ENCODE measurements around the gene OR2Y1.
"Not testable (repeated sequence)": the region's sequence is repeated elsewhere in the genome, so short reads cannot be mapped to it uniquely, and the experiment has no call there.

The OR2Y1 gene, protein sequence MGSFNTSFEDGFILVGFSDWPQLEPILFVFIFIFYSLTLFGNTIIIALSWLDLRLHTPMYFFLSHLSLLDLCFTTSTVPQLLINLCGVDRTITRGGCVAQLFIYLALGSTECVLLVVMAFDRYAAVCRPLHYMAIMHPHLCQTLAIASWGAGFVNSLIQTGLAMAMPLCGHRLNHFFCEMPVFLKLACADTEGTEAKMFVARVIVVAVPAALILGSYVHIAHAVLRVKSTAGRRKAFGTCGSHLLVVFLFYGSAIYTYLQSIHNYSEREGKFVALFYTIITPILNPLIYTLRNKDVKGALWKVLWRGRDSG

DNA sequence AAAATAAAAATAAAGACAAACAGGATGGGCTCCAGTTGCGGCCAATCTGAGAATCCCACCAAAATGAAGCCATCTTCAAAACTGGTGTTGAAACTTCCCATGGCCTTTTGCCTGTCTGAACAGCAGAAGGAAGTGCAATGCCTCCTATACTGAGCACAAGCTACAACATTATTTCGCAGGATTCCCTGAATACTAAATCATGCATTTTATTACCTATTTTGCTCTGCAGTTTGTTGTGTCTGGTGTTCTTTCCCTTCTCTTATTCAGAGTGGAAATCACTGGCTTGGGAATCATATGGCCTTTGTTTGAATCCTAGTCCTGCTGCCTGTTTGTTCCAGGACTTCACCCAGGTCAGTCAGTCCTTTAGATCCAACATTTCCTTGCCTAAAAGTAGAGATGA is at the start of gene OR2Y1:
Gene OR2Y1, minus strand, starts transcription at position 101 of the 400 bp plus-strand sequence. Its CDS starts 0 bp downstream, at position 101.
- no peak for DNase-seq

DNA sequence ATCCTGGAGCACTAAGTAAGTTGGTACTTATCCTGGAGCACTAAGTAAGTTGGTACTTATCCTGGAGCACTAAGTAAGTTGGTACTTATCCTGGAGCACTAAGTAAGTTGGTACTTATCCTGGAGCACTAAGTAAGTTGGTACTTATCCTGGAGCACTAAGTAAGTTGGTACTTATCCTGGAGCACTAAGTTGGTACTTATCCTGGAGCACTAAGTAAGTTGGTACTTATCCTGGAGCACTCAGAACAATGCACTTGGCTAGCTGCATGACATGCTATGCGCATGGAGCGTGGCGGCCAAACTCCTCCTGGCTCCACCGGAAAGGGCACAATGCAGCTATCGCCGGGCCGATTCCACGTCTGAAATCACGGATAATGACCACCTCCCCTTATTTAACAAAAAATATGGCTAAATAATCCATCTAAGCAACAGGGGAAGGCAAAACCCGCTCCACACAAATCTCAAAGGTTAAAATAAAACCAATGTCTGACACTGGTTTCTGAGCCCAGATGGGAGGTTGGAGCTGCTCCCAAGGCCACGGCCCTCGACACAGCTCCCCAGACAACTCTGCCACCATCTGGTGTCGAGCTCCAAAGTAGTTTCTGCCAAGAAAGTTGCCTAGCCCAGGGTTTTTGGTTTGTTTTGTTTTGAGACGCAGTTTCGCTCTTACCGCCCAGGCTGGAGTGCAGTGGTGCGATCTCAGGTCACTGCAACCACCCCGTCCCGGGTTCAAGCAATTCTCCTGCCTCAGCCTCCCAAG is 49.0 kb upstream of the OR2Y1 start:
- DNase-seq = not testable (repeated sequence)

GRCh38 chr5:180787711-180788431 is 48.0 kb upstream of the OR2Y1 start:
- DNase-seq = no peak

- DNase-seq = no peak
These were observed 46.9 kb upstream of the OR2Y1 start for GRCh38 chr5:180786531-180787398.

- DNase-seq = no peak
These were observed 46.0 kb upstream of the OR2Y1 start for GRCh38 chr5:180785794-180786221.

GRCh38 chr5:180785121-180785781 is 45.4 kb upstream of the OR2Y1 start:
- DNase-seq = no peak

DNA sequence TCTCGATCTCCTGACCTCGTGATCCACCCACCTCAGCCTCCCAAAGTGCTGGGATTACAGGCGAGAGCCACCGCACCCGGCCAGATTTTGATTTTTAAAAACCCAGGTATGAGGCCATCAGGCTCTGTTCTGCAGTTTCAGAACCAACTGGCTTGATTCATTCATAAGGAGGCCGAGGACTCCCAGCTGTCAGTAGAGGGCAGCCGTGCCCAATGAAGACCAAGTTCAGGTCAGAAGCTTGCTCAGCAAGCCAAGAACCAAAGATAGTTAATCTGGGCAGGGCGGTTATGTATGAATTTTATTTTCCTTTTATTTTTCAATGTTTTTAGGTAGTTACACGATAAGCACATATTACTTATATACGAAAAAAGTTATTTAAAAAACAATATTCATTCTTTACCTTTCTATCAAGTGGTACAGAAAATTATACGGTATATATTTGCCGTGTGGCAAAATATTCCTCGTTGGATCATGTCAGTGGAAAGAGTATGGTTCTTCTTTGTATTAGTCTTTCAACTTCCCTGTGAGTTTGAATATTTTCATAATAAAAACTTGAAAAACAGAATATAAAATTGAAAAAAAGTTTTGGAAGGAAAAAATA is 44.7 kb upstream of the OR2Y1 start:
- DNase-seq = peak; percentile 3 to 27

GRCh38 chr5:180783340-180784052 is 43.6 kb upstream of the OR2Y1 start:
- no peak for DNase-seq

GRCh38 chr5:180782748-180783147 is 42.9 kb upstream of the OR2Y1 start:
- no peak for DNase-seq

DNA sequence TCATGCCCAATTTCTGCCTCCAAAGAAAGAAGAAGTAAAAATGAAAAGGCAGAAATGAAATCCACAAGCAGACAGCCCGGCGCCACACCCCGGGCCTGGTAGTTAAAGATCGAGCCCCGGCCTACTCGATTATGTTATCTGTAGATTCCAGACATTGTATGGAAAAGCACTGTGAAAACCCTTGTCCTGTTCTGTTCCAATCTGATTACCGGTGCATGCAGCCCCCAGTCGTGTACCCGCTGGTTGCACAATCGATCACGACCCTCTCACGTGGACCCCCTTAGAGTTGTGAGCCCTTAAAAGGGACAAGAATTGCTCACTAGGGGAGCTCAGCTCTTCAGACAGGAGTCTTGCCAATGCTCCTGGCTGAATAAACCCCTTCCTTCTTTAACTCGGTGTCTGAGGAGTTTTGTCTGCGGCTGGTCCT is 42.1 kb upstream of the OR2Y1 start:
- DNase-seq = not testable (repeated sequence)

DNA sequence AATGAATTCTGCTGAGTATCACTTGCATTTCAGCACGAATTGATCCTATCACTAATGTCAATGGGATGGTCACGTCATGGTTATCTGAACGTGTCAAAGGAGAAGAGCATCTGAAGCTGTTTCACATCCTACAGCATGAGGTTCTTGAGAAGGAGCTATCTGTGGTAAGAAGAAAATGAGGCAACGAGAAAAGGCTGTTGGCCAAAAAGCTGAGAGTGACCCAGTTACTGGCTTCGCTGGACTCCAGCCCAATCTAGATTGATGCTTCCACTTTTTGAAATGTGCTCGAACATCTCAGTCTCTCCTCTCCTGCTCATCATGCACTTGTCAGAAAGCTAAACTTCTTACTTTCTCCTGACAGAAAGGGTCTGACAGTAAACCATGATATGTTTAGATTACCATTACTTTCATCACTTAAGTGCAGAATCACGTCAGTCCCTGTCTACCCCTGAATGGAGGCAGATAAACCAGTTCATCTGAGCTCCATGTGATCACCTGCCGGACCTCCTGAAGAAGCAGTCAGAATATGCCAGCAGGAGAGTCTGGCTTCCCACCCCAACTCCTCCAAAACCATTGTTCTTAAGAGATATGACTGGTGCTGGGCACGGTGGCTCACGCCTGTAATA is 40.2 kb upstream of the OR2Y1 start:
- DNase-seq = no peak

- DNase-seq = no peak
These were observed 37.6 kb upstream of the OR2Y1 start for GRCh38 chr5:180777475-180777874.

DNA sequence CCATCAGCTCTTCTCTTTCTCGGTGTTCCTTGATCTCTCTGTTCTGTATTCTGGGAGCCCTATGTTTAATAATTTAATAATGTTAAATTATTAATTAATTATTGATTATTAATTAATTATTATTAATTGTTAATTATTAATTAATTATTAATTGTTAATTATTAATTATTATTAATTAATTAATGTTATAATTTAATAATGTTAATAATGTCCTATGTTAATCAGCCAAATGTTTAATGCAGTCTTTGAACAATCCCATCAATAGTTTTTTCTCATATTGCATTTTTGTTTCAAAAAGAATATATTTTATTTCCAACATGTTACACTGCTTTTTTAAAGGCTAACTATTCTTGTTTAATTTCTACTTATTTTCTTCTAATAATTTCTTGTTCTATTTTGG is 36.5 kb upstream of the OR2Y1 start:
- no peak for DNase-seq

- DNase-seq = no peak
These were observed 35.8 kb upstream of the OR2Y1 start for GRCh38 chr5:180775624-180776023.

GRCh38 chr5:180771839-180772238 is 32.0 kb upstream of the OR2Y1 start:
- no peak for DNase-seq

DNA sequence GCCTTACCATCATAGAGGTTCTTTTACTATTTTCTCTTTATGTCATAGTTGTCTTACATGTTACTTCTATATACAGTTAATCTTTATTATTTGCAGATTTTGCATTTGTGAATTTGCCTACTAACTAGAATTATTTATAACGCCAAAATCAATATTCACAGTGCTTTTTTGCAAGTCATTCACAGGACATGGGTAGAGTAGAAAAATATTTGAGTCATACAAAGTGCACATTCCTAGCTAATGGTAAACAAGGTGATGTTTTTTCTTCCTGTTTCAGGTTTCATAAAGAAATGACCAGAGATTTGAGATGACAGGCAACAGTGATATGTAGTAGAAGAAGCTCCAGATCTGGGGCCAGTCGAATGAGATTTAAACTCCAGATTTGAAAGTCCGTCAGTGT is 30.0 kb upstream of the OR2Y1 start:
- DNase-seq = no peak

DNA sequence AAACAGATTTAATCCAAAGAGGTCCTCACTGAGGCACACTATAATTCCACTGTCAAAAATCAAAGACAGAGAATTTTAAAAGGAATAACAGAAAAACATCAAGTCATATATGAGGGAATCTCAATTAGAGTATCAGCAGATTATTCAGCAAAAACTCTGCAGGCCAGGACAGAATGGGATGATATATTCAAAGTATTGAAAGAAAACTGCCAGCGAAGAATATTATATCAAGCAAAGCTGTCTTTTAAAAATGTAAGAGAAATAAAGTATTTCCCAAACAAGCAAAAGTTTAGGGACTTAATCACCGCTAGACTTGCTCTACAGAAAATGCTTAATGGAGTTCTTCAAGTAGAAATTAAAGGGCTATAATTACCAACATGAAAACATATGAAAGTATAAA is 15.7 kb upstream of the OR2Y1 start:
- no peak for DNase-seq

- DNase-seq = no peak
These were observed 4.4 kb upstream of the OR2Y1 start for GRCh38 chr5:180744253-180744652.

- DNase-seq = no peak
These were observed 2.9 kb upstream of the OR2Y1 start for GRCh38 chr5:180742727-180743126.

- DNase-seq = not testable (repeated sequence)
These were observed 1.1 kb upstream of the OR2Y1 start for GRCh38 chr5:180740953-180741352.

Data from NCI-H187 (cell line).